Measurements from ENCODE around the gene EIF5A.

DNA sequence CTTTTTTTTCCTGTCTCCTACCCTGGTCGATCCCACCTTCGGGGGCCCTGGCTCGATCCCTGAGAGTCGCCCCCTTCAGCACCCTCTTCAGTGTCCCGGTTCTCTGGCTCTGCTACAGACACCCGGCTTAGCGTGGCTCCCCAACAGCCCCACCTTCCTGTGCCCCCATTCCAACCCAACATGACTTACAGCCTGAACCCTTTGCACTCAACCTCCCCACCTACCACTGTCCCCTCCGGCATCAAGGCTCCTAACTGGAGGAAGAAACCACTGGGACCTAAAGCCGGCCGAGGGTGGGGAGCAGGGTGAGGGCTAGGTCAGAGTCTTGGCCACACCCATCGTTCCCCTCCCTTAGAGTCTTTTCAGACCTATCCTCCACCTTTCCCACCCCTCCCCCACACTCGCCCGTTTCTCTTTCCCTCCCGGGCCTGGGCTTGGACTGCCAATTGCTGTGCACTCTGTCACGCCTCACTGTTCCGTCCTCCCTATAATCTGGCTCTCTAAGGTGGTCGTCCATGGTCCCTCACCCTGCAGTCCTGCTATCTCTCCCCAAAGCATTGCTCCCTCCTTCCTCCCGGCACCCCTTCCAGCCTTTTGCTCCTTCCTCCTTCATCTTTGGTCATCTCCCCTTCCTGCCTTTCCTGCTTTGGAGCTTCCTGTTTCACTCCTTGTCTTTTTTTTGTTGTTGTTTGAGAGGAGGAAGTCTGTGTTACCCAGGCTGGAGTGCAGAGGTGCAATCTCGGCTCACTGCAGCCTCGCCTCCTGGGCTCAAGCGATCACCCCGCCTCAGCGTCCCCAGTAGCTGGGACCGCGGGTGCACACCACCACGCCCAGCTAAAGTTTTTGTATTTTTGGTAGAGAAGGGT lies 44.3 kb upstream of the EIF5A start:
- TF ChIP-seq, protein P1, sequence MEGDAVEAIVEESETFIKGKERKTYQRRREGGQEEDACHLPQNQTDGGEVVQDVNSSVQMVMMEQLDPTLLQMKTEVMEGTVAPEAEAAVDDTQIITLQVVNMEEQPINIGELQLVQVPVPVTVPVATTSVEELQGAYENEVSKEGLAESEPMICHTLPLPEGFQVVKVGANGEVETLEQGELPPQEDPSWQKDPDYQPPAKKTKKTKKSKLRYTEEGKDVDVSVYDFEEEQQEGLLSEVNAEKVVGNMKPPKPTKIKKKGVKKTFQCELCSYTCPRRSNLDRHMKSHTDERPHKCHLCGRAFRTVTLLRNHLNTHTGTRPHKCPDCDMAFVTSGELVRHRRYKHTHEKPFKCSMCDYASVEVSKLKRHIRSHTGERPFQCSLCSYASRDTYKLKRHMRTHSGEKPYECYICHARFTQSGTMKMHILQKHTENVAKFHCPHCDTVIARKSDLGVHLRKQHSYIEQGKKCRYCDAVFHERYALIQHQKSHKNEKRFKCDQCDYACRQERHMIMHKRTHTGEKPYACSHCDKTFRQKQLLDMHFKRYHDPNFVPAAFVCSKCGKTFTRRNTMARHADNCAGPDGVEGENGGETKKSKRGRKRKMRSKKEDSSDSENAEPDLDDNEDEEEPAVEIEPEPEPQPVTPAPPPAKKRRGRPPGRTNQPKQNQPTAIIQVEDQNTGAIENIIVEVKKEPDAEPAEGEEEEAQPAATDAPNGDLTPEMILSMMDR (IDR thresholded peaks at IDR 0.05; ENCODE audit: low read length), result no peak
- TF ChIP-seq EZH2 (optimal IDR thresholded peaks at IDR 0.05; ENCODE audit: low read depth, low read length) (no peak), EZH2phosphoT487 (IDR thresholded peaks at IDR 0.05; ENCODE audit: low read length) (no peak)
